GF-D8 (cell line): ENCODE results near the gene ABLIM1.

ENCODE experiments used
- DNase-seq: peaks from one replicate; lab custom pipeline; 2025; lab: John Stamatoyannopoulos, UW

The ABLIM1 gene

DNA sequence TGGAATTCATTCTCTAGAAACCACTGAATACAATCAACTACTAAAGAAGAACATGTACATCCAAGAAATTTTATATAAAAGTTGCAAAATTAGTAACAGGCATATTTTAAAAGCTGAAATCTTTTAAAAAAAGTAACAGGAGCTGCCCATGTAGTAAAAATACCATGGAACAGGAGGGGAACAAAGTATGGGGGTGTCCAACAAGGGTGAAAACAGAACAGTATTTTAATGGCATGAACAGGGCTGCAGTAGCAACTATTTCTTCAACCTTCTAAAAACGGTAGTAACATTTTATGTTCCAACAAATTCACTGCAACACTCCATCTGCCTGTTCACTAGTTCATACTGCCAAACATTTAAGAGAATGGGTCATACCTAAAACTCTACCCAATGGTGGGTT is 77.0 kb downstream of the ABLIM1 start:
- no peak for DNase-seq

DNA sequence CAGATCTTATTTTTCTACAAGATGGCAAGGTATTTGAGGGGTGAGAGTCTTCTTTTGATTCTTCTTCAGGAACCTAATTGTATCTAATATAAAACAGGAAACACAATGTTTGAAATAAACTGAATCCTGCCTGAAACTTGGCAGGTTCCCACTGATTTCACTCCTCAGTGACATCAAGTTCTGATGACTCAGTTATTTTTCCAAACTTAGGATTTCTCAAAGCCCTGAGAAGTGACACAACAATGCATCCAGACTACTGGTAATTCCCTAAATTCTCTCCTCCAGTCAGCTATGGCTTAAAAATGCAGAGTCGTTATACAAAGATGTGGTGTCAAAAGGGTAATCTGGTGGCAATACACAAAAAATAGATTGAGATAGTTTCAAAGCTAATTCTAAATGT is 80.9 kb downstream of the ABLIM1 start:
- no peak for DNase-seq

DNA sequence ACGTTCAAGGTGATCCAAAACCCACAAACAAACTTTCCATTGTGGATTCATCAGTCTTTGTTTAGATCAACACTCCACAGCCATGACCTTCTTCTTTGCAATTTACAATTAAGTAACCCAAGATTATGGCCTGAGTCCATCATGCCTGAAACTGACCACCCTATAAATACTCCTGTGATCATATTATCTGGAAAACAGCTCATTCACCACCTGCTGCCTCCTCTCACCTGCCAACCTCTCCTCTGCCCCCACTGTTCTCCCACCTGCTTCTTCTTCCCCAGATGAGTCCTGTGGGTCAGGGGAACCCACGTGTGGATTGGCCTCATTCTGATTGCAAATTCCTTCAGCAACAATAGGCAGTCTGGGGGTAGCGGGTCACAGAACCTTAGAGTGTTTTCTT is 81.4 kb downstream of the ABLIM1 start:
- no peak for DNase-seq

DNA sequence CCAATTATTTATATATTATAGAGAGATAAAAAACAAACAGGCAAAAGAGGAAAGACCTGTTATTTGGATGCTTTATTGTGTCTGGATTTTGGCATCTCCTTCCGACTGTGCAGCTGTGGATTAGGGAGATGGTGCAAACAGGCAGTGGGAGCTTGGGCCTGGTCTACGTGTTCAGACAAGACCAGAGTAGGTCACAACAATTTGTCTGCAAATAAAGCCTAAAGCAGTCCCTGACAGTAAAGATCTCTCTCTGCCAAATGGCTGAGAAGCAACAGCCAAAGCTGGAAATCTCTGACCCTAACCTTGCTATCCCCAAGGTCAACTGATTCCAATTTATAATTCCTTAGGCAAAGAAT is 82.0 kb downstream of the ABLIM1 start:
- no peak for DNase-seq

DNA sequence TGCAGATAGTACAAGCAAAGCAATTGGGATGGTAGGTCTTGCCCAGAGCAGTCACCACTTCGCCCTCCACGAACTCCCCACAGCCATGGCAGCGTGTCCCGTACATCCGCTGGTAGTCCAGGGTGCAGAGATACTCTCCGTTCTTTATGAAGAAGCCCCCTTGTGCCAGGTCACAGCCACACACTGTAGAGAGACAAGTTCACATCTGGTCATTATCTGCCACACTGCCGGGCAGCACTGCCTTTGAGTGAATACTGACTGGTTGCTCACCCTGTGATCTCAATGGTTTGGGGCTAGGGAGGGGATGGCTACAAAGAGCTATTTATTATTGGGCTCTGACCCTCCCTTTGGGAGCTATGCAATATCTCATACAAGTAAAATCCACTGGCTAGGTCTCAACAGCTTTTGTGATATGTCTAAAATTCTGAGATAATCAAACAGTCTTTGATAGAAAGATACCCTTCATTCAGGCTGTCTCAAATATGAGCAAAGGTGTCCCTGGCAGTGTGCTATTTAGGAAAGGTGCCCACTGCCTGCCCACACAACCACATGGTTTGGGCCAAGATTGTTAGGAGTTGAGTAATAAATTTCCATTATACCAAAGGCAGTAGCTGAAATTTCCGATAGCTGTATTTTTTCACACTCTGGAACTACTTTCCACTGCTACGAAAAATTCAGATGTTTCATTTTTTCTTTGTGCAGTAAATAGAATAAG is 82.5 kb downstream of the ABLIM1 start:
- no peak for DNase-seq

DNA sequence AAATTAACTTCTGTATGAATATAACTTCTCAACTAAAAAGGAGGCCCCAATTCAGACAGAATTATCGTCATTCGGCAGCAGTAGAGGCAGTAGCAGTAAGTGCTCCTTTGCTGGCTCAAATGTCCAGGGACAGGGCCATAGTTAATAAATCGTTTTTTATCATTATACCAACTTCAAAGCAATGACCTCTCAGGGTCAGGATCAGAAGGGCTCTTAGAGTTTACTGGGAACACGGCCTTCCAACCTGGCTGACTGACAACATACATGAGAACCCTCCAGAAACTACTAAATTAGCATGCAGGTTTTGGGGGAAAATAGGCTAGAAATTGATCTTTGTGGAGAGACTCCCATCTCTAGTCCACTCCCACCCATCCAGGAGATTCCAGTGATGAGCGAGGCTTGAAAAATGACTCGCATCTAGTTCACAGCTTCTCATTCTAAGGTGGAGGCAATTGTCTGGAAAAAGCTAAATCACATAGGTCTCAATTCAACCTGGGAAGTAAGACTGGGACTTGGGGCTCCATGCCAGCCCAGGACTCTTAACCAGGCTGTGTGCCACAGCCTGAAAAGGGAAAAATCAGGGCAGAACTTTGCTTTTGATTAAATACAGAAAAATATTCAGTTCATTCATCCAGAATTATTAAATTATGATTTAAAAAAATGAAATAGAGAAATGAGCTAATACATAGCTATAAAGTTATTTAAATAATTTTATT is 84.6 kb downstream of the ABLIM1 start:
- no peak for DNase-seq

DNA sequence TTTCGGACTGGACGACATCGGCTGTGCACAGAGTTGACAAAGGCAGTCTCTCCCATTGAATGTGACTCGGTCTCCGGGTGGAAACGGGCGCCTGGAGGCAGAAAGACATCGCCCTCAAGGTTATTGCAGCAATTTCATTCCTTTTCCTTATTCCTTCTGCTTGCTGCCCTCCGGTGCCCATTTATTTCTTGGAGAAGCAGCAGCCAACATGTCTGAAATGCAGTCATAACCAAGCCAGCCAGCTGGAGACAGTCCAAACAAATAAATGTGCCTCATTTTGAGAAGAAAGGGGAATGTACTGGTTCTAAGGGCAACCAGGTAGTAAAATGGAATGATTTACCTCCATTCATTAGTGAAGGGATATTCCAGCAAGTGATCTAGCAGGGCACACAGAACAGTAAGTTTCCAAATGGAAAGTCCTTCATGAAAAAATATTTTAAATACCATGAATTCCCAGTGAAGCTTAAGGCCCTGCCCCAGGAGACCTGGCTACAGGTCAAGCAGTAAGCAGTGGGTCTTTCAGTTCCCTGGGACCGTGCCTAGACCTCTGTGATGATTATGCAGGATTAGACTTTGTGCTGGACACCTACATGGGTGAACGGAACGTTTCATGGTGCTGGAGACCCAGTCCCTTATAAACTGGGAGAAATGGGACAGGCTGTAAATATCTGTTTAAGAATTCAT is 86.6 kb downstream of the ABLIM1 start:
- no peak for DNase-seq

DNA sequence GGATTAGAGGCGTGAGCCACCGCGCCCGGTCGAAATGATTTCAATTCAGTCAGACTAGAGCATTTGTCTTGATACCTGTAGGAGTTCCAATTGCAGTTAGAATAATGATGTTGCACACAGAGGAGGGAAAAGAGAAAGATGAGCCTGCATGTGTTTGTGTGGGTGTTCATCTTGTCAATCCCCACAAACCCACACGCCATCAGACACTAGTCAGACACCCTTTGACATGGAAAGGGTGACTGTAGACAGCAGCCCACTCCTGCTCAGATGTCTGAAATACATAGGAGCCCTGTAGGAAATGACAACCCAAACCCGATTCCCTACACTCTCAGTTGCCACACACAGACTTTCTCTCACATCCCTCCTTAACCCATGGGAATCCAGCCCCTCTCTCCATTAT is 92.0 kb downstream of the ABLIM1 start:
- no peak for DNase-seq

DNA sequence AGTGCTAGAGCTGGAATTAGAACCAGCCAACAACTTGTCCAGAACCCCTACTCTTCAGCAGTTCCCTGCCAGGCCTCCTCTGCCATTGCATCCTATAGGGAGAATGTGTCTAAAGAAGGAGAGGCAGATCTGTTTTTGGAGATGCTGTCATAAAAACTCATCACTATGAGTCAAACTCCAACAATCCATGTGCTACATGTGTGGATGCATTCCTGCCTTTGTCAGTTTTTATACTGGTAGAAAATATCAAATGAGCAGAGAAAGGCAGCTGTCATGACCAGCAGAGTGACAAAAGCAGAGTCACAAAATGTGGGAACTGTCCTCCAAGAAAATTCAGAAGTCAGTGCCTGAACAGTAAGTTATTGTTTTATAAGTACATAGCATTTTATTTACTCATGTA is 93.0 kb downstream of the ABLIM1 start:
- DNase-seq = no peak

DNA sequence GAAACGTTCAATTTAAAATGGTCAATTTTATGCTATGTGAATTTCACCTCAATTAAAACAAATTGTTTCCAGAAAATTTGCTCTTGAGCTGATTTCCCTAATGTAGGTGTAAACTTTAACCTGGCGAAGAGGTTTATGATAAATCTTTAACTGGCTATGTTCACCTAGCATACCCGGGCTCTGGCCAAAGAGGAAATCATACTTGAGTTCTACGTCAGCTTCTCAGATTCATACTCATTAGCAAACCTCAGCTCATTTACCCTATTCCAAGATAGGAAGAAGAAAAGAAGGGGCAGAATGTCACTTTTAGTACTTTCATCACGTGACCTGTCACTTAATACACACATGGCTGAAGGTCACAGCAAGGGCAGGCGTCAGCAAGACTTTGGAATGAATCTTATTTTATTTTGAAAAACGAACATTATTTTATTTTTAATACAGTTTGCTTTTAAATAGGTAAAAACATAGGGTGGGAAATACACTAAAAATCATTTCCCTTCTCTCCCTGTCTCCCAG is 97.0 kb downstream of the ABLIM1 start:
- no peak for DNase-seq

DNA sequence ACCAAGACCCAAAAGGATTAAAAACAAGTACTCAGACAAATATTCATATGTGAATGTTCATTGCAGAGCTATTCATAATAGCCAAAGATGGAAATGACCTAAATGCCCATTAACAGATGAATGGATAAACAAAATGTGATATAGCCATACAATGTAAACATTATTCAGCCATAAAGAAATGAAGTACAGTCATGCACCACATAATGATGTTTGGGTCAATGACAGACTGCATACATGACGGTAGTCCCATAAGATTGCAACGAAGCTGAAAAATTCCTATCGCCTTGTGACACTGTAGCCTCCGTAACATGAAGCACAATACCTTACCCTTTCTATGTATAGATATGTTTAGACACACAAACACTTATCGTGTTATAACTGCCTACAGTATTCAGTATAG is 97.9 kb downstream of the ABLIM1 start:
- no peak for DNase-seq

DNA sequence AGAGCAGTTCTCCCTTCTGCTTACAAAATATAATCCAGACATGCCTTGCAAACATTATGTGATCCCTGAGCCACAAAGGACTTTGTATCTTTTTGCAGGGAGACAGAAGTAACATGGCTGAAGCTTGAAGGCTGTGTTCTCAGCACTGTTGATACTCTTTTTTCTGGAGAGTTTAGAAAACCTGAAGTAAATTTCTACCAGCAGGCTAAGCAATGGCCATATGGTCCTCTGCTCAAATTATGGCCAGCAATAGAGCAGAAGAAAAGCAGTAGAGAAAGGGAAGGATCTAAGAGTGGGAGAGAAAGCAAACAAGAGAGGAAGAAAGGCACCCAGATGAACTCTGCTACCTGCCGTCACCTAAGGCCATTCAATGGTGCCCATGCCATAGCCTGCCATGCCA is 98.4 kb downstream of the ABLIM1 start:
- DNase-seq = no peak

DNA sequence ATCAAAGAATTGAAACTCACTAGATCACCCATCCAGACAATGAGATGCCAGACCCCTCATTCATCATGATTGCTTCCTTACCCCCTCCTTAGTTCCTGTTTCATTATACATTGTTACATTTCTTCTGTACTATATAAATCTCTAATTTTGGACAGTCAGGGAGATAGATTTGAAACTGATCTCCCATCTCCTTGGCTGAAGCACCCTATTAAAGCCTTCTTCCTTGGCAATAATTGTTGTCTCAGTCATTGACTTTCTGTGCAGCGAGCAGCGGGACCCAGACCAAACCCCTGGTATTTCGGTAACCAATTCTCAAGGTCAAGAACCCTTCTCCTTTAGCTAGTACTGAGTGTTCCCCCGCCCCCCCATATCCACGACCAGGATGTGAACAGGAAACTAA is 100.2 kb downstream of the ABLIM1 start:
- DNase-seq = no peak

DNA sequence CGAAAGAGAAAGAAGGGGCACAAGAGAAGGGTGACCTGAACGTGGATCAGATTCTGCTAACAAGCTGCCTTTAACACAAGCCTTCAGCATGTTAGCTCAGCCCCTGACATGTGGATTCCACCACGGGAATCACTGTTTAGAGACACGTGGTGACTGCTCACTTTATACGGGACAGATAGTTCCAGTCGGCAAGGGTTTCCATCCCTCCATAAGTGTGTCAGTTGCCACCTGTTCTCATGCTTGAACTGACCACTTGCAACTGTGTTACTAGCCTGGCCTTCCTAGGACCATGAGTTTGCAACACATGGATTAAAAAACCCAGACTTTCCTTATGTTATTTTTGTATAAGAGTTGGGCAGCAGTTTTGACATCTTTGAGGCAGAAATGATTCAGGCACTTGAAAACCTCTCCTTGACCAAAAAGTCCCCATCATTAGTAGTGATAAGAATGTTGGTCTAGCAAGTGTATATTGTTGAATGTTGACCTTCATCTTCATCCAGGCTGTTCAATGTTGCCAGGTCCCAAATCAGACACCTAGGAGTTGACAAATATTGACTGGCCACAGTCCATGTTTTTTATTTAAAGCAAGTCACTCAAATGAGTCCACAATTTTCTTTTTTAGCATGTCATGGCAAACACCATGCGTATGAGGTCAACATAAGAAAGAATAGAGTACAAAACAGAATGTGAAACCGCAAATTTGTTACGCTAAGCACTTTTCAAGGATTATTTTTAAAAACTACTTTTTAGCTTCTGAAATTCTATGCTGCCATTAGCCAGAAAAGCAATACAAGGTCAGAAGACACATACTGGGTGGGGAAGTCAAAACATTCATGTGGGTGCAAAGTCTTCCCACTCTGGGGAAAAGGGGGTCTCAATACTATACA is 101.6 kb downstream of the ABLIM1 start:
- no peak for DNase-seq

DNA sequence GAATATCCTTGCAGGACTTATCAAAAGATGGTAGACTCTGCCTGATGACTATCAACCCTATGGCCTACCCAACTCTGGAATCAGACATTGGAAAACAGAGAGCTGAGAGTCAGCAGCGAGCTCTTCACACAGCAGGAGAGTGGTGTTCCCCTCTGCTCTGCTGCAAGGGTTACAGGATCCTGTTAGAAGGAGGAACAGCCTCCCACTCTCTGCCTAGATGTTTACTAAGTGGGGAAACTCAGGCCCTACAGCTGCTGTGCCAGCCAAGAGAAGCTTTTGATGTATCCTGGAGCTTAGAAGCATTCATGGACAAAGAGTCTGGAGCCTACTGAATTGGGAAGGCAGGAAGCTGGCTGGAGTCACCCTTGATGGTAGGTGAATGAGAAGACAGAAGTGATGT is 104.6 kb downstream of the ABLIM1 start:
- no peak for DNase-seq

DNA sequence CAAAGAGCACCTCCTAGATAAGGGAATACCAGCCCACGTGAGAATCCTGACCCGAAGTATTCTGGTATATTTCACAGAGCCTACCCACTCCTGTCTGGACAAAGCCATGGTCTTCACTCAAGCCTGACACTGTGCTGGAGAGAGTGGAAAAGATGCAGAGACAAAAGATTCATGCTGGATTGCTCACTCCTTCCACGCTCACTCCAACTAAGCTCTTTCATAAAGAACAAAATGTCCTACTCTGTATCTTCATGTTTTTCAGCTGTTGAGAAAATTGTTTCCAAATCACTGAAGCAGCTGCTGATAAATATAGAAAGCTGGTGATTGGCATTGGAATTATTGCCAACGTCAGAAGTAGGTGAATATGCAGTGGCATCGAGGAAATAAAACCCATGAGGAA is 106.0 kb downstream of the ABLIM1 start:
- no peak for DNase-seq

DNA sequence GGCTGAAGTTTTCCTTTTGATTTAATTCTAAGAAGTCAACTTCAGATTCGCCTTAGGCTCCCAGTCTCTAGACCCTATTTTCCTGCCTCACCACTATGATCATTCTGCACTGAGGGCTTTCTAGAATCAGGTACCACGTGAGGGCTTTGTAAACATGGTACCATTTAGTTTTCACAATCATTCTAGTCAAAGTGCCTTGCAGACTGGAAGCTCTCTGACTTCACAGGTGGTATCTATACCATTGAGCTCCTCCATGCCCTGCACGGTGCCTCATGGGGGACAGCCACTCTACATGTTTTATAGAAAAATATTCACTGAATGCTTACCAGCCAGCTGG is 106.5 kb downstream of the ABLIM1 start:
- DNase-seq = no peak

DNA sequence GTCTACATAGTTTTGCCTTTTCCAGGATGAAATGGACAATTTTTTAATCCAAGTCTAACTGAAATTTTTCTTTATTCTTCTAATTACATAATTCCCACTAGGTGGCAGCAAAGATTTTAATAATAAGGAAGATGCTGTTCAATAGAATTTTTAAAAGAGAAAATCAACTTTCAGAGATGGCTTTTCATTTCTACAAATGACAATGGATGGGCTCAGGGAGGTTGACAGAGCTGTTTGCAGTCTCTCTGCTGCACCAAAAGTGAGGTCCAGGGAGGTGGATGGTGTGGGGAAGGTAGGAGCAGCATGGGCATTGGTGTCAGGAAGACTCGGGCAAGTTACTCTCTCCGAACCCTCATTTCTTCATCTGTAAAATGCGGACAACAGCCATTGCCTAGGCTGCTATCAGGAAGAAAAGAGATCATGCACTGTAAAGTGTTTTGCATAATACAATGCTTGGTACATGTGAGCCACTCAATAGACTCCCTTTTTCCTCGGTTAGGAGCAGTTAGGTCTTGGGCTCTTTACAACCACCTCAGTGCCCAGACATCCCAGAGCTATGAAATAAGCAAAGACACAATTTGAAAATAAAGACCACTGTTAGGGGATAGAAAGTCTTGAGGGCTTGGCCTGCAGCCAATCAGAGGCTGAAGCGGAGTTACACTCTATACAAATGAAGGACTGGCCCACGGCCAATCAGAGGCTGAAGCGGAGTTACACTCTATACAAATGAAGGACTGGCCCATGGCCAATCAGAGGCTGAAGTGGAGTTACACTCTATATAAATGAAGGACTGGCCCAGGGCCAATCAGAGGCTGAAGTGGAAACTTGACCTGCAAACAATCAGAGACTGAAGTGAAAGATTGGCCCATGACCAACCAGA is 107.1 kb downstream of the ABLIM1 start:
- DNase-seq = no peak

DNA sequence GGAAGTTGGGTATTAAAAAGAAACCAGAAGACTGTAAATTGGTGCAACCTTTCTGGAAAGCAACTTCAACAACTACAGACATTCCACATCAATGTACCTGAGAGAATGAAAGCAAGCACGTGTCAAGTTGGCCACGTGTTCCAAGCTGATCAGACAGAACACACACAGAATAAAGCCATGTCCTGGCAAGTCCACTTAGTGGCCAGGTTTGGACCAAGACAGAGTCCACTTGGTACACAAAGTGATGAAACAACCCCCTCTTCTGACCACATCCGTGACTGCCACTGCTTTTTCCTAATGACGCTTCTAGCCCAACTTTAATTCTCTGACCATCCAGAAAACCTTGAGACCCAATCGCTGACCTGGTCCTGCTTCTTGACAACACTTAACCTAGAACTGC is 109.4 kb downstream of the ABLIM1 start:
- no peak for DNase-seq

DNA sequence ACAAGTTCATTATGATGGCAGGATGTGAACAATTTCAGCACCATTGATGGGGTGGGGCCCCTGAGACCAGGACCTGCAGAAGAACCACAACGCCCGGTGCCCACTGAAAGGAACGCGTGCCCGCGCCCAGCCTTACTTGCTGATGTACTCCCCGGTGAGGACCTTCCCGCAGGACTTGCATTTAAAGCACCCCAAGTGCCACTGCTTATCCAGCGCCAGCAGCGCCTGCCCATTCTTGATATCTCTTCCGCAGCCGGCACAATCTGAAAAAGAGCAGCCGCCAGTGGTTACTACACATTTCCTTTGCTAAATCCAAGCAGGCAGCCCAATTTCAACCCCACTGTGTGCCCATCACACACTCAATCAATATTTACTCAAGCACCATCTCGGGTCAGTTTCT is 110.6 kb downstream of the ABLIM1 start:
- no peak for DNase-seq

DNA sequence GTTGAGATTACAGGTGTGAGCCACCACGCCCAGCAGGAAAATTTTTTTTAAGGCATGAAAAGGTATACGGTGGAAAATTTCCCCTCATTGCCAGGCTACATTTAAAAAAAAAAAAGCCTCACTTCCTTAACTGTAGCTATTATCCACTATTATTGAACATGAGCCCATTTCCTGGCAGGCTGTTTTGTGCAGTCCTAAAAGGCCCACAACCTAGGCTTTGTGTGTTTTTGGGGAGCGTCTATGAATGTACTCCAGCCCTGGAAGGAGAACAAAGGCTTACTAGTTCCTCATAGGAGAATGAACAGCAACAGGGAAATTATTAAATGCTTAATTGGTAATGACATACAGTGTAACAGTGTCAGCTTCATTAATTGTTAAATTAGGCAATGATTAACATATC is 111.0 kb downstream of the ABLIM1 start:
- no peak for DNase-seq
